GM12864 (cell line): ENCODE results near the gene CACNA1C.

Experiments used
- DNase-seq: peaks from one replicate; pipeline ENCODE4 v3.0.0-alpha.2; 2011; ENCODE audit warnings: low read depth
- H3K4me3 ChIP-seq: 2 replicates; pipeline ENCODE4 v1.5.1; 2011; ENCODE audit warnings: mild to moderate bottlenecking, low read depth, low read length, control low read depth
- CTCF ChIP-seq: IDR thresholded peaks from 2 replicates; pipeline ENCODE4 v1.5.1; 2011; ENCODE audit warnings: low read depth, mild to moderate bottlenecking, moderate library complexity, low read length, control low read depth, inconsistent platforms; ENCODE audit errors: missing control alignments

The CACNA1C gene

DNA sequence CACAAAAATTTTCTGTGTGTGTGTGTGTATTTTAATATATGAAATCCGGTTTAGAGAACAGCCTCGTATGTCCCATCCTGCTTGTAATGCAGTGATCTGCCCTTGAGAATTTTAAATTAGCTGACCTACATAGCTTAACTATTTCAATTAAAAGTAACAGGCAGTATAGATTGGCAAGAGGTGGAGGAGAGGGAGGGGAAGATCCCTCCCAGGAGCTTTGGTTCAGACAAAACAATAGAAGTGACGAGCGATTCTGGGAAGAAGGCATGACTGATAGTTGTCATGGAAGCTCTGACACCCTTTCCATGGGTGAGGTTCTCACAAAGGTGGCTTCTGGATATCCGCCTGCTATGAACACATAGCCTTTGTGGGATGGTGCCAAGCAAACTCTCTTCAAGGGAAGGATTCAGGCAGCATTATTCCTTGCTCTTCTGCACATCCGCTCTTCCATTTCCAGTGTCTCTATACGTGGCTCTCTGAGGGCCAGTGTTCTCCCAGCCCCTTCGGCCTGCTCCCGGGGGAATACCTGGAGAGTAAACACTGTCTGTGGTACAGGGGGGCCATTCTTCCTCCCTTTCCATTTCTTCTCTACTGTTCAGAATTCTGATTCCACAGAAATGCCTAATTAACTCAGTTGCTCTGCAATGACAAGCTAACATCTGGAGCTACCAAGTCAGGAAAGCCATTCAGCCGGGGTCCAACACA lies 182.0 kb downstream of the CACNA1C start:
- H3K4me3 ChIP-seq, result no peak overlapping the region
- TF ChIP-seq CTCF, result no peak
- DNase-seq, result no peak

DNA sequence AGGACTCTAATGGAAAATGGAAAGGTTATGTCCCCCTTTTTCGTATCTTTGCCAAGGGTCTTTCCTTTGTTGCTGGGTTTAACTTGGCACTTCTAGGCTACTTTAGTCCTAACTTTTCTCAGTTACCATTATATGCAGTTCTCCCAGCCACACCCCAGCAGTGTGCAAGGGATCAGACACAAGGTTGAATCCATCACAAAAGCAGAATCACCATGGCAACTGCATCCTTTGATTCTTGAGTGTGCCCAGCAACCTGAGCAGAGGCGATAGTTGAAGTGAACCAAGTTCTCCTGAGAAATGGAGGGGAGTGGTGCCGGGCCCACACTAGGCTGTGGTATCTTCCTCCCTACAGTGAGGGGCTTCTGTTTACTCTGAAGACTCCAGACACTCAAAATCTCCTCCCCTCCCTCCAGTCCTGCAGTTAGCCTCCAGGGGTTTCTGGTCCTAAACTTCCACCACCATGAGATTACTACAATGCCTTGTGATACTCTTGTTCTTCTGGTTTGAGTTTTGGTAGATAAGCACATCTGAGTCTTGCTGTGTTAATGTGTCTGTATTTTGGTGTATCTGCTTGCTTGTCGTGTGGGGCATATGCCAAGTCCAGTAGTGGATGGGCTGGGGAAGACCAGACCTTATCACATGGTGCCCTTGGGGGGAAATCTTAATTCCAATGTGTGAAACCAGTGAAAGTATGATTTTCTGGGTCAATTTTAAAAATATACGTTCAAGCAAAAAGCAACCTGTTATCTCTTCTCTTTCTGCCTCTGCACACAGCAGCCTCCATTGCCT lies 183.9 kb downstream of the CACNA1C start:
- H3K4me3 ChIP-seq, result no peak overlapping the region
- no peak for DNase-seq
- TF ChIP-seq CTCF, result no peak

GRCh38 chr12:2238111-2238510 lies 185.3 kb downstream of the CACNA1C start:
- DNase-seq, result no peak
- no peak overlapping the region for H3K4me3 ChIP-seq
- no peak for TF ChIP-seq CTCF

- no peak for TF ChIP-seq CTCF
- no peak for DNase-seq
Measured at GRCh38 chr12:2239381-2239871, 186.6 kb downstream of the CACNA1C start.

DNA sequence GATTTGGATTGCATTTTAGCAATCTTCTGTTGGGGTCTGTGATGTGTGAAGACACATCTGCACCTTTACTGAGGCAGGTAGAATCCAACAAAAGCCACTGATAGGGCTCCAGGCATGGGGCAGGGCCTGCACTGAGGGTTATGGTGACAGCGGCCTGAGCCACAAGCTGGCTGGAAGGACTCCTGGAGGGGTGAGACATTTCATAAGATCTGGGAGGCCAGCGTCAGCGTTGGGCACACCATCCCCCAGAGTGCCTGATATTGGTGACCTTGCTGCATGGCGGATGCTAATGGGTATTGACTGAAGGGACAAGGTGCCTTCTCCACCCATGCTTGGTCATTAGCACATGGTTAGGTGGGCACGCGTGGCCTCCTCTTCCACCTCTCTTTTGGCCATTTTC lies 187.6 kb downstream of the CACNA1C start:
- no peak overlapping the region for H3K4me3 ChIP-seq
- TF ChIP-seq CTCF, result no peak
- DNase-seq, result no peak

More at GRCh38 chr12:2239381-2239871, 186.6 kb downstream of the CACNA1C start:
- H3K4me3 ChIP-seq, result no peak overlapping the region

DNA sequence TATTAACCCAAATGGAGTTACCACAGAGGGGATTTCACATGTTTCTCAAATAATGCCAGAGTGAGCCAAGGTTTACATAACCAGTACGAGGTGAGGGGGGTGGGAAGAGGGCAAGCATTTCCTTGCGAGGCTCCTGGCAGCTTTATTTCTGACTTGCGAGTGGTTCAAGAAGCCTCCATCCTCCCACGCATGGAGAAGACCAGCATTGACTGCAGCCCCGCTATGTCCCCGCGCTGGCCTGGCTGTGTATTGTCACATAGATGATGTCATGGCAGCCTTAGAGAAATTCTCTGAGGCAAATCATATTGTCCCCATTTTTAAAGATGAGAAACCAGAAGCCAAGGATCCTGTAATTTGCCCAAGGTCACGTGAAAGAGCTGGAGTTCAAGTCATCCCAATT lies 188.2 kb downstream of the CACNA1C start:
- no peak for DNase-seq
- no peak overlapping the region for H3K4me3 ChIP-seq
- TF ChIP-seq CTCF, result no peak
